Stimulated activated memory B cell treated with anti-CD40 and anti-IgM and Interleukin-4, amounts not matched to agents 10 μg/mL and 1 μg/mL and 100 μg/mL, for 72 hours (primary cell): ENCODE results near the gene RARG.

Experiments
- ATAC-seq: fragments of 150-1000 bp; cut with Tn5 transposase; 2 replicates; pipeline ENCODE4 v1.10.0; 2021
- H3K27ac Mint-ChIP-seq: one replicate; pipeline ENCODE4 v1.8.0; 2022; ENCODE audit warnings: mild to moderate bottlenecking, mixed read lengths
- H3K27me3 Mint-ChIP-seq: one replicate; pipeline ENCODE4 v1.8.0; 2022; ENCODE audit warnings: mixed read lengths
- H3K36me3 Mint-ChIP-seq: one replicate; pipeline ENCODE4 v1.8.0; 2022; ENCODE audit warnings: mixed read lengths
- H3K4me1 Mint-ChIP-seq: one replicate; pipeline ENCODE4 v1.8.0; 2022; ENCODE audit warnings: mixed read lengths
- H3K4me3 Mint-ChIP-seq: one replicate; pipeline ENCODE4 v1.8.0; 2022; ENCODE audit warnings: mild to moderate bottlenecking, moderate library complexity, mixed read lengths
- H3K9me3 Mint-ChIP-seq: one replicate; pipeline ENCODE4 v1.8.0; 2022; ENCODE audit warnings: mixed read lengths

Gene RARG

GRCh38 chr12:53232646-53233461 is 845 bp upstream of the RARG start:
- Mint-ChIP-seq H3K36me3 (peaks cover 7% of the 10 kb centered on the region), H3K27me3 (no peaks in the 10 kb centered on the region), H3K27ac (peak overlapping the region; percentile 74), H3K4me1 (peaks cover 53% of the 10 kb centered on the region), H3K4me3 (peak overlapping the region; percentile 87), H3K9me3 (no peaks in the 10 kb centered on the region)
- peak; percentile 49 for ATAC-seq

DNA sequence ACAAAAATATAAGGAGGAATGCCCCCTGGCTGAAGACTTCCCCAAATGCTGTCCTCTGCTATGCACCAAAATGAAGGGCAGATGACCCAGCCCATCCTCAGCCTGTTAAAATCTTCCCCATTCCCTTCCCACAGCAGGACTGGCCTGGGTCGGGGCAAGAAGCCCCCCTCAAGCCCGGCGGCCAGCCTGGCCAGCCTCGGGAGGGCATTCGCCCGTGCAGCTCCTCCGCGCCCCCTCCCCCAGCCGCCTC is 413 bp downstream of the RARG start:
- Mint-ChIP-seq H3K27me3 (no peaks in the 10 kb centered on the region), H3K9me3 (no peaks in the 10 kb centered on the region), H3K27ac (peak overlapping the region; percentile 74), H3K4me3 (peak overlapping the region; percentile 61), H3K4me1 (peaks cover 41% of the 10 kb centered on the region), H3K36me3 (peaks cover 14% of the 10 kb centered on the region)
- no peak for ATAC-seq

- Mint-ChIP-seq H3K27me3 (no peaks in the 10 kb centered on the region), H3K9me3 (no peaks in the 10 kb centered on the region), H3K4me3 (peak overlapping the region; percentile 13), H3K27ac (peak overlapping the region; percentile 8), H3K36me3 (peaks cover 19% of the 10 kb centered on the region), H3K4me1 (peaks cover 32% of the 10 kb centered on the region)
- ATAC-seq = no peak
Measured at GRCh38 chr12:53230108-53230845, 1.7 kb downstream of the RARG start.

- peaks cover 39% of the 10 kb centered on the region for H3K4me1 Mint-ChIP-seq
- H3K4me3 Mint-ChIP-seq = no peak overlapping the region
Measured at GRCh38 chr12:53229454-53229853, 2.6 kb downstream of the RARG start.

DNA sequence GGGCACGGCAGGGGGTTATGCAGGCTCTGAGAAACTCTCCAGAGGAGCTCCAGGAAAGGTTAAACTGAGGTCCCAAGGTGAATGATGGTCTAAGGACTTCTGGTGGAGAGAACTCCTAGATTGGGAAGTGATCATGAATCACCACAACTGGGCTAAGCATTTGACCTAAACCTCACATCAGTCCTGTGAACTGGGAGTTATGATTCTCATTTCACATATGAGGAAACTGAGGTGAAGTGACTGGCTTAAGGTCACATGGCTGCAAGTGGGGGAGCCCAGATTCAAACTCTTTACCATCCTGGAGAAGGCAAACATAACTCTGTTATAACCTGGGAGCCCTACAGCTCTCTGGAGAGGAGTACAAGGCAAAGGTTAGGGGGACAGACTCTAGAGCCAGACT is 4.2 kb downstream of the RARG start:
- peaks cover 27% of the 10 kb centered on the region for H3K36me3 Mint-ChIP-seq
- H3K27me3 Mint-ChIP-seq = no peaks in the 10 kb centered on the region
- H3K9me3 Mint-ChIP-seq = no peaks in the 10 kb centered on the region
- H3K27ac Mint-ChIP-seq = no peak overlapping the region
- no peak for ATAC-seq
- H3K4me3 Mint-ChIP-seq = no peak overlapping the region
- peaks cover 32% of the 10 kb centered on the region for H3K4me1 Mint-ChIP-seq

More at GRCh38 chr12:53229454-53229853, 2.6 kb downstream of the RARG start:
- H3K27ac Mint-ChIP-seq = peak overlapping the region; percentile 8
- H3K27me3 Mint-ChIP-seq = no peaks in the 10 kb centered on the region
- peaks cover 27% of the 10 kb centered on the region for H3K36me3 Mint-ChIP-seq
- ATAC-seq = no peak
- no peaks in the 10 kb centered on the region for H3K9me3 Mint-ChIP-seq

- no peak for ATAC-seq
- Mint-ChIP-seq H3K27me3 (no peaks in the 10 kb centered on the region), H3K27ac (no peak overlapping the region), H3K36me3 (peaks cover 27% of the 10 kb centered on the region), H3K9me3 (no peaks in the 10 kb centered on the region), H3K4me3 (no peak overlapping the region), H3K4me1 (peaks cover 28% of the 10 kb centered on the region)
Measured at GRCh38 chr12:53227341-53227740, 4.7 kb downstream of the RARG start.

DNA sequence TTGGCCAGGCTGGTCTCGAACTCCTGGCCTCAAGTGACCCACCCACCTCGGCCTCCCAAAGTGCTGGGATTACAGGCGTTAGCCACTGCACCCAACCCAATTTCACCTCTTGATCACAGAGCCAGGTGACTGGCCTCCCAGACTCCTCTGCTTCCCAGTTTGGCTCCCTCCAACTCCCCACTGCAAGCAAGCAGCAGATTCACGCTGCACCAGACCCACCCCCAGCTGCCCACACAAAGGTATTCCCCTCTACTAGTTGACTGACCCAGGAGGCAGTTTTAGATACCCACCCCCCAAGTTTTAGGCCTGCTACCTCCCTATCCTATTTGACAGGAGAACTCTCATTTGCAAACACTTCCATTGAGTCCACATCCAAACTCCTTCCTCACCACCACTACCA is 5.2 kb downstream of the RARG start:
- Mint-ChIP-seq H3K27me3 (no peaks in the 10 kb centered on the region), H3K9me3 (no peaks in the 10 kb centered on the region), H3K36me3 (peaks cover 27% of the 10 kb centered on the region), H3K4me3 (no peak overlapping the region), H3K27ac (no peak overlapping the region), H3K4me1 (peaks cover 33% of the 10 kb centered on the region)
- ATAC-seq = no peak

DNA sequence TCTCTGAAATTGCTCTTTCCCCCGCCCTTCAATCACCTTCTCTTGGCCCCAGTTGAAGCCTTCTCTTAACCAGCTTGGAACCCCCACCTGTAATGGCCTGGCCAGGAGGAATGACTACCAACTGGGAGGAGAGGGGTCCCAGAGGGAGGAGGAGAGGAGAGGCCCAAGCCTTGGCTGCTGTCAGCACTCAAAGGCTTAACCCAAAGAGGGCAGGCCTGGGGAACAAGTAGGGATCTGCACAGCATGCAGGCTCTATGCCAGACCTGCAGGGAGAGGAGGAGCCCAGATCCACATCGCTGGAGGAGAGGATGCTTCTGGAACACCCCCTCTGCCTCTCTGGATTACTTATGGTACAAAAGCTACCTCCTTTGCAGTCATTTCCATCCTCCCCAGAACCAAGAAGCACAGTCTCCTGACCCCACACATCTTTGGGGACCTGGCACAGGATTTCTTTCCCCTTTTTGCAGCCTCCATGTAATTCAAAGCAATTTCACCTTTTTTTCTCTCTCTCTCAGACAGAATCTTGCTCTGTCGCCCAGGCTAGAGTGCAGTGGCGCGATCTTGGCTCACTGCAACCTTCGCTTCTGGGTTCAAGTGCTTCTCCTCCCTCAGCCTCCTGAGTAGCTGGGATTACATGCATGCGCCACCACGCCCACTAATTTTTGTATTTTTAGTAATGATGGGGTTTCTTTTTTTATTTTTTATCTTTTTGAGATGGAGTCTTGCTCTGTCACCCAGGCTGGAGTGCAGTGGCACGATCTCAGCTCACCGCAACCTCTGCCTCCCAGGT is 6.2 kb downstream of the RARG start:
- no peak overlapping the region for H3K4me3 Mint-ChIP-seq
- peaks cover 39% of the 10 kb centered on the region for H3K4me1 Mint-ChIP-seq
- H3K27ac Mint-ChIP-seq = peak overlapping the region; percentile 38
- H3K9me3 Mint-ChIP-seq = no peaks in the 10 kb centered on the region
- peaks cover 27% of the 10 kb centered on the region for H3K36me3 Mint-ChIP-seq
- no peak for ATAC-seq
- no peaks in the 10 kb centered on the region for H3K27me3 Mint-ChIP-seq

- no peak for ATAC-seq
- Mint-ChIP-seq H3K36me3 (peaks cover 27% of the 10 kb centered on the region), H3K4me3 (no peak overlapping the region), H3K4me1 (peaks cover 35% of the 10 kb centered on the region), H3K27ac (peak overlapping the region; percentile 38), H3K9me3 (no peaks in the 10 kb centered on the region), H3K27me3 (no peaks in the 10 kb centered on the region)
Measured at GRCh38 chr12:53224897-53225634, 6.9 kb downstream of the RARG start.

DNA sequence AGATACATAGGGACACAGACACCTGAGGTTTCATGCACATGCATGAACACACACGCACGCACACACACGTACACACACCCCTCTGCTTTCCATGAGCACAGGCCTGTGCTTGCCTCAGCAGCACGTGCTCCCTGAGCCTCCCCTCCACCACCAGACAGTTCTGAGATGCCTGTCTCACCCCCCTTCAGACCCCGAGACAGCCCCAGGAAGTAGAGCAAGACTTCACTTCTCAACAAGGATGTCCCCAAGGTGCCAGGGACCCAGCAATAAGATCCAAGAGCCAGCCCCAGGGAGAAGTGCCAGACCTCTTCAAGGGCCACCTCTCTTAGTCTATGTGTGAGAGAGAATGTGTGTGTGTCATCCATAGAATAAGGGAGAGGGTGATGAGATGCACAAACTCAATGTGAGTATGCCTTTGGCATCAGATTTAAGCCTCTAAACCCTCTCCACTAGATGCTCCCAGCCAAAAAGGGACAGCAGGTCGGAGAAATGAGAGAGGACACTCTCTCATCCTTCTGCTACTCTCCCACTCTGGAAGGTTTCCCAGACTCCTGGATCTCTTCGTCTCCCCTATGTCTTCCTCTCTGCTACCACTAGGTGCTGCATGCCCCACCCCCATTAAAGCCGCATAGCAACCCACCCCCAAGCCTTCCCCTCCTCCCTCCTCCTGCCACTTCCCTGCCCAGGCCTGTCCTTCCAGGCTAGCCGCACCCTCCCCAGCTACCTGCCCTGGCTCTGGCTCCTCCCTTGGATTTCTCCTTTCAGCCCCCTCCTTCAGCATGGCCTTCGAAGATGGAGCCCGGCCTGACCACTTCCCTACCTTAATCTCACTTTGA is 7.7 kb downstream of the RARG start:
- H3K4me3 Mint-ChIP-seq = no peak overlapping the region
- peak overlapping the region; percentile 38 for H3K27ac Mint-ChIP-seq
- peaks cover 21% of the 10 kb centered on the region for H3K36me3 Mint-ChIP-seq

DNA sequence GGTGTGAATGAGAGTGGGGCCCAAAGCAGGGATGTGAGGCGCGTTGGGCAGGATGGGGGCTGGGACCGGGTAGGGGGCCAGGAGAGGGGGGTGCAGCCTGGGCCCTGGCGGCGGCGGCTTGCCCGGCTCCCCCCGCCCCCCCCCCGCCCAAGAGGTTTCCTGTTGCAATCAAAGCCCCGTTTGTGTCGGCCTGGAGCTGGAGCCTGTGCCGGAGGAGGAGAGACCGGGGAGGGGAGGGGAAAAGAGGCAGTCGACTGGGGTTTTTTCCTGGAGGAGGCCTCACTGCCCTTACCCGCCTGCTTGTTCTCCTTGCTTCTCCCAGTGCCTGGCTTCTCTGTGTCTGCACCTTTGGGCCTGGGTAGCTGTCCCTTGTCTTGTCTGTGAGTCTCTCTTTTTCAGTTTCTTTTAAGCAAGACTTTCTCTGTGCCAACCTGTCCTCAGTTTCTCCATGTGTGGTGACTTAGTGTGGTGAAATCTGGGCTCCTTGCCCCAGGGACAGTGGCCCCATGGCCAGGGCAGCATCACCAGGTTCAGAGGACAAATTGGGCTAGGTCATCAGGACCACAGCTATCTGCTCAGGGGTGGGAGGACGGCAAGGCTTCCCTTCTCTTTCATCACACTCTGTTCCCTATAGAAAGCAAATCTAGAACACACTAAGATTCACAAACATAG is 8.5 kb downstream of the RARG start:
- H3K4me1 Mint-ChIP-seq = peaks cover 37% of the 10 kb centered on the region
- H3K36me3 Mint-ChIP-seq = peaks cover 19% of the 10 kb centered on the region
- no peak overlapping the region for H3K27ac Mint-ChIP-seq
- no peaks in the 10 kb centered on the region for H3K27me3 Mint-ChIP-seq
- ATAC-seq = no peak
- no peak overlapping the region for H3K4me3 Mint-ChIP-seq
- H3K9me3 Mint-ChIP-seq = no peaks in the 10 kb centered on the region

More for the DNA sequence above, 7.7 kb downstream of the RARG start:
- no peak for ATAC-seq
- no peaks in the 10 kb centered on the region for H3K9me3 Mint-ChIP-seq
- peaks cover 32% of the 10 kb centered on the region for H3K4me1 Mint-ChIP-seq
- H3K27me3 Mint-ChIP-seq = no peaks in the 10 kb centered on the region

DNA sequence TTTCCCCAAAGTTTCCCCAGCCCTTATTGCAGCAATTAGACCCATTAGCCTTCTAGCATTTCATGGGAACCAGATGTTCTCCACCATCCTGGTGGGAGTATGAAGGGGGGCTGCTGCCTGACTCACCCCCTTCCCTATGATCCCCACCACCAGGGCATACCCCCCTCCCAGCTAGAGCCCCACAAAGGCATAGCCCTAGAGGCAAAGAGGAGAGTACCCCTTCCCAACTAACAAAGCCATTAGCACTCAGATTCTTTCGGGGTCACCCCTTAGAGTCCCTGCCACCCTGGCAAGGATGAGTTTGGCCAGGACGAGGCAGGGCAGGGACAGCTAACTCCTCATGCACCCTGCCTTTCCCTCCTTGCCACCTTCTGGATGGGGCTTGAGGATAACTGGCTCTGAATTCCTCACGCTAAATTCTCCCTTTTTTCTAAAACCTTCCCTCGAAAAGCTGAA is 9.2 kb downstream of the RARG start:
- no peaks in the 10 kb centered on the region for H3K27me3 Mint-ChIP-seq
- H3K4me1 Mint-ChIP-seq = peaks cover 44% of the 10 kb centered on the region
- H3K36me3 Mint-ChIP-seq = peaks cover 19% of the 10 kb centered on the region
- ATAC-seq = no peak
- H3K4me3 Mint-ChIP-seq = peak overlapping the region; percentile 5
- H3K27ac Mint-ChIP-seq = no peak overlapping the region
- no peaks in the 10 kb centered on the region for H3K9me3 Mint-ChIP-seq

GRCh38 chr12:53222170-53222721 is 9.8 kb downstream of the RARG start:
- H3K4me1 Mint-ChIP-seq = peaks cover 50% of the 10 kb centered on the region

More at GRCh38 chr12:53222170-53222721, 9.8 kb downstream of the RARG start:
- Mint-ChIP-seq H3K4me3 (peak overlapping the region; percentile 94), H3K9me3 (no peaks in the 10 kb centered on the region), H3K27me3 (no peaks in the 10 kb centered on the region), H3K27ac (peak overlapping the region; percentile 93), H3K36me3 (peaks cover 18% of the 10 kb centered on the region)
- ATAC-seq = no peak
